Stimulated activated CD4-positive, alpha-beta T cell treated with anti-CD3 and anti-CD28 coated beads, Interleukin-4, amount 100 ng/mL, for 24 hours (primary cell): ENCODE results near the gene MTUS2.
A peak's percentile ranks its signal among the peaks of the same experiment; 100 is the strongest.

Experiments
- DNase-seq: peaks from one replicate; pipeline ENCODE4 v3.0.0-alpha.2; 2020

The MTUS2 gene

DNA sequence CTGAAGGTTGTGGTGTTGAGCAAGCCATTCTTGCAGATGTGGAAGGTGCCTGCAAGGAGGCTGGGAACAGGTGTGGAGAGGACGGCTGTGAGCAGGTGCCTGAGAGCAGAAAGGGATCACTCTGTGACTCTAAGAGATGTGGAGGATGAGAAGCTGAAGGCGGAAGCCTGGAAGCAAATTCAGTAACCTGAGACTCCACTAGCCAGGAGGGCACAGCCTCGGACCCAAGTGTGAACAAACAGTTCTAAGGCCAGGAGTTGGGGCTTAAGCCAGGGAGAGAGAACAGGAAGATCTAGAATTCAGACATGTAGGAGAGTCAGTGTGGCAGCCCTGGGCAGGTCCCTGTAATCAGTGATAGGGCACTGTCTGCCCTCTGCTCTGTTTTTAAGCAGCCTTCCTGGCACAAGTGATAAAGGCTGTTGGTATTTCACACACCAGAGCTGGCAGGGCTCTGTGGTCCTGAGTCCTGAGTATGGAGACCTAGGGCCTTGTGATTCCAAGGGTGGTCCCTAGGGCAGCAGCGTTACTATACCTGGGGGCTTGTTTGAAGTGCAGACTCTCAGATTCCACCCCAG is 644.1 kb downstream of the MTUS2 start:
- DNase-seq: no peak

DNA sequence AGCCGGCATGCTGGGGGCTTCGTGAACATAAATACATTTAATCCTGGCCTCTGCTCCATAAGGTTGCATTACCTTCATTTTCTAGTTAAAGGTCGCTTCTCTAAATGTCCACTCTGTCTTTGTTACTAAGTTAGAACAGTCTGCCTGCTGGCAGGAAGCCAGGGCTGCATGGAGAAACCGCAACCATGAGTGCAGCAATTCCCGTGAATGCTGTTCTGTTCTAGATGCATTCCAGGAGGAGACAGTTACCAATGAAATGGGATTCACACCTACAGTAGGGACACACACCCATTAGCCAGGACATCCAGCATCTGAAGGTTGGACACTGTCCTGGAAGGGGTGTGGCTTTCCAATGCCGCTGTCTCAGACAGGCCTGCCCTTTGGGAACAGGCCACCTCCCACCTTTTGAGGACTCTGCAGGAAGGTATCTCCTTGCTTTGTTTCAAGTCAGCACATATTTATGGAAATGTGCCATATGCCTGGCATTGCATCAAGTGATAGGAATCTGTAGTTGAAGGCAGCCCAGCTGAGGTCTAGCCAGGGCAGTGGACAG is 645.7 kb downstream of the MTUS2 start:
- DNase-seq: no peak

DNA sequence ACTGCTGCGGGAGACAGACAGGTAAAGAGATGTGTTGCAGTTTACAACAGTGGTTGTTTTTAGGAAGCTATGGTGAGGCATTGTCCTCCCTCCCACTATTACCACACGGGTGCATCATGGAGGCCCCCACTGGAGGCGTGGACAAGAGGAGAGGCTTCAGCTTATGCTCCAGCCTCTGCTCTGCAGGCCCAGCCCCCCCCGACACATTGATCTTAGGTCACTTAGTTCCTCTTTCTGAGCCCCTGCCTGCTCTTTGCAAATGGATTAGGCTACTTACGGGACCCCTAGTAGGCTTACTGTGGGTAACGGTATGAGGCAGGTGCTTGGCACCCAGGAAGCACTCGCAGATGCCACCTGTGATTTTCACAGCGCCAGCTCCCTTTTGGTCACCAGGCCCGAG is 651.4 kb downstream of the MTUS2 start:
- no peak for DNase-seq

DNA sequence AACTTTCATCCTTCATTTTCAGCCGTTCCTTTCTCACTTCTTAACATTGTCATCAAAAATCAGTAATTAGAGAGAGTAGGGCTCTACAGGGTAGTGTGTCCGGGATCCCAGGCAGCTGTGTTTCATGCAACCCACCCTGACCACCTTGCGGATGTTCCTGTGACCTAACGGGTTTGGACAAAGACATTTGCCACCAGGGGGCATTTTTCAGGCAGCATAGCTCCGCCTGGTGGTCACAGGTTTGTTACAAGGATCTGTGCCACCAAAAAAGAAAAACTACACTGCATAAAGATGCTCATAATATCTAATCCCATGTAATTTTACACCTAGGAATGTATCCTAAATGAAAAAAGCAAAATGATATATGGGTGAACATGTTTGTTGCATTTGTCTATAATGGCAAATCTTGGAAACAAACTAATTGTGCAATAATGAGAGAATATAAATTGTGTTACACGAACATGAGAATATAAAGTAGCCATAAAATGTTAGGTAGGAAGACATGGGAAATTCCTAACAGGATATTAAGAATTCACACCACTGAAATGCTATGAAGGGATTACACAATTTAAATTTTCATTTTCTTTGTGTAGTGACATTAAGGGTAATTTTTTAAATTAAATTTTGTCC is 652.3 kb downstream of the MTUS2 start:
- DNase-seq: peak; percentile 55

DNA sequence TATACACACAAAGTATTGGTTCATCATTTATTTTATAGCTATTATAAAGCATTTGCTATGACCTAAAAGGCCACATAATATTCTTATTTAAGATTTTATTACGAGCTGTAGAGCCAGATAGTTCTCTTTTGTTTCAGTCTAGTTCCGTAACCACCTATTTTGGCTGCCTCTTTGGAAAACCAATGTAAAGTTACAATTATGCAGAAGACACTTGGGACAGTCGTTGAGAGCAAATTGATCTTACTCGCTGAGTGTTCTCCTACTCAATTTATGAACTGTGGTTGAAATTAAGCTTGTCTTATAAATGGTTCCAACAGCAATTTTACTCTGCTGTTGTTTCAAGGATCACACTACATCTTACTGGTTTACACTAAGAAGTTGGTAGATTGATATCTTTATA is 653.0 kb downstream of the MTUS2 start:
- DNase-seq: no peak

DNA sequence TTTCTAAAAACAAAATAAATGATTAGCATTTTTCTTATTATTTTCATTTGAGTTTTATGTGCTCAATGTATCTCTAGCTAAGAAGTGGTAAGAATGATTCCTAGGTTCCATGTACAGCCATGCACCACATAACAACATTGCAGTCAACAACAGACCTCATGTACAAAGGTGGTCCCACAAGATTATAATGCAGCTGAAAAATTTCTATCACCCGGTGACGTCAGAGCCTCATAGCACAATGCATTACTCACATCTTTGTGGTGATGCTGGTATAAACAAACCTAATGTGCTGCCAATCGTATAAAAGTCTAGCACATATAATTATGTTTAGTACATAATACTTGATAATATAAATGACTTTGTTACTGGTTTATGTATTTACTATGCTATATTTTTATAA is 654.9 kb downstream of the MTUS2 start:
- DNase-seq: no peak

DNA sequence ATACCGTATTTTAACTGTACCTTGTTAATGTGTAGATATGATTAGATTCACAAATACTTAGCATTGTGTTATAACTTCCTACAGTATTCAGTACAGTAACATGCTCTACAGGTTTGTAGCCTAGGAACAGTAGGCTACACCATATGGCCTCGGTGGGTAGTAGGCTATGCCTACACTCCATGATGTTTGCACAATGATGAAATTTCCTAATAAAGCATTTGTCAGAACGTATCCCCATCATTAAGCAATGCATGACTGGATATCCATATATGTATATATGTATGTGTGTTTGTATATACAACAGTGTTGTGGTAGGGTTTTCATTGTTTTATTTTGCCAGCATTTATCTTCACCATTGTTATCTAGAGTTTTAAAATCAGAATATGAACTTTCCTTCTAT is 655.9 kb downstream of the MTUS2 start:
- DNase-seq: no peak

DNA sequence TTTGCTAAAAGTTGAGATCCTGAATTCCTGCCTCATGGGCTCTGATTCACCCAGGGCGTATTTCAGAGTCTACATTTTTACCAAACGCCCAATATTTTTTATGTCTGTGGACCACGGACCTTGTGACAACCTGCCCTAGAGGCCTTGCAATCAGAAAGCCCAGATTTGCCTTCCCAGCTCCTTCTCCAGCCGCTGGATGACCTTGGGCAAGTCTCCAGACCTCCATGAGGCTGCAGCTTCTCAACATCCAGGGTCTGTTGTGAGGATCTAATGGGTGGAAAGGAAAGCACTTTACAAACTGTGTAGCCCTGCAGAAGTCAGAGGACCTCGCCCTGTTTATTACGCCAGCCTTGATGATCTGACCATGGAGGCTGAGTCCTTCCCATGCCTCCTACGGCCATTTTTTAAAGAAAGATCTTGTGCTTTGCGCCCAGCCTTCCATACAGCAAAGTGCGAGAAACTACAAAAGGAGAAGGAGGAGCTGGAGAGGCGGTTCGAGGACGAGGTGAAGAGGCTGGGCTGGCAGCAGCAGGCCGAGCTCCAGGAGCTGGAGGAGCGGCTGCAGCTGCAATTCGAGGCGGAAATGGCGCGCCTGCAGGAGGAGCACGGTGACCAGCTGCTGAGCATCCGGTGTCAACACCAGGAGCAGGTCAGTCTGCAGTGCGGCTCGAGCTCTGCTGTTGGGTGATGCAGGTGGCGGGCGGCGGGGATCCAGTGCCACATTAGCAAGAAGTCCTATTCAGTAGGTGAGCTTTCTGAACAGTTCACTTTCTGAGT is 659.8 kb downstream of the MTUS2 start:
- no peak for DNase-seq

DNA sequence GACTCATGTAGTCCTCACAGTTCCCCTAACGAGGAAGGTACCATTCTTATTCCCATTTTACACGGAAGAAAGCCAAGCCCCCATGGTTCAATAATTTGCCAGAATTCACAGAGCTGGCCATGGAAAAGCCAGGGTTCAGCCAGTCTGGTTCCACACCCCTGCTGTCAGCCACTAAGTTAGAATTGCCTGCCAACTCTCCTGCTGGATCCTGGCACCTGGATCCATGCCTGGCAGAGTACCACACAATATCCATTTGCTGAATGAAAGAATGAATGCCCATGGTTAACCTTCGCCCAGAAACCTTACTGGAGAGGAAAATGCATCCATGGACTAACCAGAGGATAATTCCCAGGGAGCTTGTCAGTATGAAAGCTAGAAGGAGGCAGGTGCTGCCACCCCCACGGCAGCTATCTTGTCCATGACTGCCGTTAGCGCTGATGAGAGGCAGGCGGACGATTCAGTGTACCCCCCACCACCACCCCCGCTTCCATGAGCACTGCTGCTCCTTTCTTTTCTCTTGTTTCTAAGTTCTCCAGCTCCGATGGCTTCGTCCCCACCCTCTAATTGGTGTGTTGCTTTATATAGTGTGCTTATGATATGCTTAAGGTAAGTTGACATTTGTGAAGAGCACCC is 660.9 kb downstream of the MTUS2 start:
- no peak for DNase-seq

DNA sequence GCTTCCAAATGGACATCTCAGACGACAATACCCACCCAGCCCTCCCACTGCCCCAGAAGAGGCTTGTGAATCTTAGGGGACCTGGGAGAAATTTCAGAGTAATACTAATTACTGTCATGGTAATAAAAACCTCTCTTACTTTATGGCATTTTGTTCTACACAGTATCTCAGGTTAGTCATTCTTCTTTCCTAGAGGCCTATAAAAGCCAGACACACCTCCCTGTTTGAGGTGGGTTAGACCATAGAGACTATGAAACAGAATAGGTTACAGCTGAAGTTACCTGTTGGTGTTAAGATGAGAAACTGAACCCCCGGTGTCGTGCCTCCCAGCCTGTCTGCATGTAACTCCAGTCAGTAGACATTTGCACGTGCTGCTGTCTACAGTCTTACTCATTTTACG is 661.5 kb downstream of the MTUS2 start:
- DNase-seq: no peak

DNA sequence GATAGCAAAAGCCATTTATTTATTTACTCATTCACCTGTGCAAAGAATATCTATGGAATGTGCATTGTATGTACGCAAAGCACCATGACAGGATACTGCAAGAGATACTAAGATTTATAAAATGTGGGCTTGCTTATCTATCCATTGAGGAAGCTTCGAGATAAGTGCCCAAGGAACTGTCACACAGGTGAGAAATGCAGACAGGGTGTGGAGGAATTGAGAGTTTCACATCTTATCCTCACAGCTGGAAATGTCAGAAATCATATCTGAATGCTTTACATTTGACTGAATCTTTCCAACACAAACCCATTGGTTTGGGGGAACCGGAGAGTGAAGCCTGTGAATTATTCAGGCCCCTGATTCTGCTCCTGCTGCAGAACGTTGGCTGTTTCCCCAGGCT is 662.4 kb downstream of the MTUS2 start:
- DNase-seq: no peak

DNA sequence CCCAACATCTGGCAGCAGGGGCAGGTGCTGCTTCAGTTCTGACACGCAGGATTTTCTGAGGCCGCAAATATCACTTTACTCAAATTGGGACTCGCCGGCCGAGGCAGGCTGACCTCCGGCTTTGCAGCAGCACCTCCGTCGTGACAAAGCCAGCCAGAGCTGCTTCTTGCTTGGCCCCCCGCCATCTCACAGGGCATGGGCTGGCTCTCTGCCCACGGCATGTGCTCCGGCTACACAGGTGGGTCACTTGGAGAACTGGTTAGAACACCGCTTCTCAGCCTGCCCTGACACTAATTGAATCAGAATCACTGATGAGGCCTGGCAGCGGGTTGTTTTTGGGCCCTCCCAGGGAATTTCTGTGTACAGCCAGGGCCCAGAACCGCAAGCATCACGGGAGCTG is 663.1 kb downstream of the MTUS2 start:
- no peak for DNase-seq

DNA sequence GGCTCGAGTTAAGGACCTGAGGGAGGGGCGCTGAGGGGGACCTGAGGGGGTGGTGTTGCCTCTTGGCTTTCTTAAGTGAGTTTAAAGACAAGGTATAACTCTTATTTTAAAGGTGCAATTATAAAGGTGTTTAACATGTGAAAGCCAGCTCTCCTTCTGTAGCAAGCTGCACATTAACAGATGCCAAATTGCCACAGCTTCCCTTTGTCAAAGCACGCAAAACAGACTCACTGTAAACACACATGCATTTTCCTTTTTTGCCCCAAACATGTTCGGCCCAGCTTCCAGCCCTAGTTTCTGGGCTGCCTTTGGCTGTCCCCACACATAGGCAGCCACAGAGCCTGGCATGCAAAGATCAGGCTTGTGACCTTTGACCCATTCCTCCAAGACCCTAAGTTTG is 663.5 kb downstream of the MTUS2 start:
- DNase-seq: no peak

DNA sequence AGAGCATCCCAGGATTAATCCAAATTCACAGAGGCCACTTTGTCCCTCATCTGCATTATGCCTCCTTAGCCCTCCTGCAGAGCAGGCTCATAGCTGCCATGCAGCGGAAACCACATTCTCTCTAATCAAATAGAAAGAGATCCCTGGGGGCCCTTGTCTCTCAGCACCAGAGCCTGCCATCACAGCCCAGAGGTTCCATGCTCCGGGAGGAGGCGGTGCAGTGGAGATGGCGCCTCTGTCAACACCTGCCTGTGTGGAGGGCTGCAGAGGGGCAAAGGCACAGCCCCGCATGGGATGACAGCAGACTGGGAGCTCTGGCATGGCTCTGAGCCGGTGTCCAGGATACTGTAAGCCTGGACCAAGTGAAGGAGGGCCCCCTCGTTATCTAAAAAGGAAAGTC is 664.1 kb downstream of the MTUS2 start:
- no peak for DNase-seq

DNA sequence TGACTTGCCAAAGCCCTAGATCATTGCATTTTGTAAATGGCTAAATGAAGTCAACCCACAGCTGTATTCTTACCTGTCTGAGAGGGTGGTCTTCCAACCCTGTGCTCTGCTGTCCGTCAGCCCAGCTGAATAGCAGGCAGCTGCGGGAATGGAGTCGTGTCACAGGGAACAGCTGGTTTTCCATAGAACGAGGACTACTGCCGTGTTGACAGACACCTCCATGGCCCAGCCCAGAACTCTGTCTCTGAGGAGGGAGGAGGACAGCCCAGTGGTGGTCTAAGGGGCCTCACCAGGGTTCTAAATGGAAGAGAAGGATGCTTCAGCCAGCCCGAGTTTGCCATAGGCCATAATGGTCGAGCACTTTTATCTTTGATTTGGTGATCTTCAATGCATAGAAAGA is 664.7 kb downstream of the MTUS2 start:
- no peak for DNase-seq

DNA sequence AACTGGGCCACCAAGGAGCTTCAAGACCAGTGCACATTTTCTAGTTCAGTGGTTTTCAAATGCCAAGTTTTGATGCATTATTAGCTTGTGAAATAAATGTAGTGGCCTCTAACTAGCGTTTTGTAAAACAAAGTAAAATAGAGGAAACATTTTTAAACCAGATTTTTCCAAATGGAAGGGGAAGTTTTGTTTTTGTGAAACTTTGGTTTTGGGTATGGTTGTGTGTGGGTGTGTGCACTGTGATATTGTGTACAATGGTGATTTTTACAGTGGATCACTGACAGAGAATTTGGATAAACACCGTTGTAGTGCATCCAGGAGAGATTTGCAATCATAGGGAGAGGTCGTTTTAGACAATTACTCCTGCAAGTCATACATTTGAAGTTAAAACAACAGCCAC is 666.4 kb downstream of the MTUS2 start:
- DNase-seq: no peak

DNA sequence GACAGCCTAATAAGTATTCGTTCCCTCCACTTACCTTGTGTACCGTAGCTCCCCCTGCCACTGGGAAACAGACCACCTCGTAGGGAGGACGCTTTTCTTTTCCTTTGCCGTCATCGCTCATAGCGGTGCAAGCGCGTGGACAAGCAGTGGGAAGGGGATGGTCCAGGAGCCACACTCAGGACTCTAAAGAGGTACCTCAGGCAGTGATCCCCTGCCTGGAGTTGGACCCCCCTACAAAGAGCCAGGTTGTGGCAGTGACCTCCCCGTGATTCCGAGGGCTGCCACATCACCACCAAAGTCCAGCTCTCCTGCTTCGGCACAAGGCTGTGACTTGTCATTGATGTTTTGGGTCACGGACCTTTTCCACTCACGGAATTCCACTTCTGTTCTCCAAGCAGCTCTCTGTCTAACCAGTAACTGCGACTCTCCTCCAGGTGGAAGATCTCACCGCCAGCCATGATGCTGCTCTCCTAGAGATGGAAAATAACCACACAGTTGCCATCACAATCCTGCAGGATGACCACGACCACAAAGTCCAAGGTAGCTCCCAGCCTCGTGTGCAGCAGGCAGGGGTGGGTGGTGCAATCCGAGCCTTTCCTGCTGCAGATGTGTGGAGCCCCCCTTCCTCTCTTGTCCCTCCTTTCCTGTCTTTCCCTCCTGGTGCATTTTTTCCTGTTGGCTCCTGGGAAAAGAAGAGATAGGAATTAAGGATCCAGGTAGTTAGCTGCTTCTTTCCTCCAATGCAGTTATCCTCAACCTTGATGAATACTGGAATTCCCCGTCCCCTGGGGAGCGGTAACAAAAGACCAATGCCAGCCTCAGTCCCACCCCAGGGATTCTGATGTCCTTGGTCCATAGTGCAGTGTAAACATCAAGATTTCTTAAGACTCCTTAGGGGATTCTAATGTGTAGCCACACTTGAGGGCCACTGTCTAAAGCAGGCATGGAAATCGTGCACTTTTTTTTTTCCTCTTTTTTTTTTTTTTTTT is 667.6 kb downstream of the MTUS2 start:
- no peak for DNase-seq

DNA sequence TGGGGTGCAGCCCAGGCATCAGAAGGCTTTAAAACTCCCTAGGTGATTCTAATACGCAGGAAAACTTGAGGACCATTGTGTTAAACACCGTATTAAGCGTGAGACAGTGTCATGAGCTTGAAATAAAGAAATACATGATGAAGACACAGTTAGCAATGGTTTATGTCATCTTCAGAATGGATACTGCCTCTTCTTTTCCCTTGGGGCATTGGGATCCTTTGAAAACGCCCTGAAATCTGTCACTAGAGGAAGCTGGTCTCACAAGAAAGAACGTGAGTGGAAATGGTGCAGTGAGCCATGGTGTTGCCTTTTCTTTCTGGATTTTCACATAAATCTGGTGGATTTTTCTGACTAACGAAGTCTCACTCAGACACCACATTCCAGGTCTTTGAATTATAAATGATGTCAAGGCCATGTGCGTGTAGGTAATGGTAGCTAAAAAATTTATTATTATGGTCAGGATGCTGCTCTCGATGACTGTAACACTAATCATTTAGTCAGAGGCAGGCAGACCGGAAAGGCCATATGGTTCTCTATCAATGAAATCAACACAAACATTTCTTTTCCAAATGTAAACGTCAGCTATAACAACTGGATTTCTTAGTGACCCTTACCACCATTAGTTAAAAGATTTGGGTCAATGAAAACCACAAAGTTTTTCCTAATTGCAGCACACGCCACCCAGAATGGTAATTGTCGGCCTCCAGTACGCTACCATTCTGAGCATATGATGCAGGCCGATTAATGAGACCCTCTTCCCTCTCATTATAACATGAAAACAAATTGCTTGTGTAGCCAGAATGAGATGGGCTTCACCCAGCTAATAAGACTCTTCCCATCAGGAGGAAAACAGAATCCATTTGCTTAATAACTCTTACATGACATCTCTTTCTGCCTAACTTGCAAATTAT is 669.8 kb downstream of the MTUS2 start:
- no peak for DNase-seq

DNA sequence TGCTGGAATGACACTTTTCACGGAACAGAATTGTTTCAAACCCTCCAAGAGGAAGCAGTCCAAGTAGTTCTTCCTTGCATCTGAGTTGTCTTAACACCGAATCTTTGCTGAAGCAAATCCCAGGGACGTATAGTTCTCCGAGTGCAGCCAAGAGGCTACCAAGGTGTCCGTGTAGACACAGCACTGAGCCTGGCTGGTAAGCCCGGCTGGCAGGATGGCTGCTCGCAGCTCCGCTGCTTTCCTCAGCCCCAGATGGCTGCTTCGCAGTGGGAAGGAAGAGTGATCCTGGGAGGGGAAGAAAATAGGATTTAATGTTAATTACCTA is 670.4 kb downstream of the MTUS2 start:
- no peak for DNase-seq

DNA sequence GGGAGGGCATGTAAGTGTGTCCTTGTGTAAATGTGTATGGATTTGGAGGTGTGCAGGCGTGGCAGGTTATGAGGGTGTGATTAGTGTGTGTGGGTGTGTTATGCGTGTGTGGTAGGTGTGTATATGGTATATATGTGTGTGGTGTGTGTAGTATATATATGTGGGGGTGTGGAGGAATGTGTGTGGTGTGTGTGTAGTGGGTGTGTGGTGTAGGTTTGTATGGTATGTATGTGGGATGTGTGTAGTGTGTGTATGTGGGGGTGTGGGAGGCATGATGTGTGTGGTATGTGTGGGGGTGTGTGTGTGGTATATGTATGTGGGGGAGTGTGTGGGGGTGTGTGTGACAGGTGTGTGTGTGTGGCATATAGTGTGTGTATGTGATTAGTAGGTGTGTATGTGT is 671.1 kb downstream of the MTUS2 start:
- no peak for DNase-seq

DNA sequence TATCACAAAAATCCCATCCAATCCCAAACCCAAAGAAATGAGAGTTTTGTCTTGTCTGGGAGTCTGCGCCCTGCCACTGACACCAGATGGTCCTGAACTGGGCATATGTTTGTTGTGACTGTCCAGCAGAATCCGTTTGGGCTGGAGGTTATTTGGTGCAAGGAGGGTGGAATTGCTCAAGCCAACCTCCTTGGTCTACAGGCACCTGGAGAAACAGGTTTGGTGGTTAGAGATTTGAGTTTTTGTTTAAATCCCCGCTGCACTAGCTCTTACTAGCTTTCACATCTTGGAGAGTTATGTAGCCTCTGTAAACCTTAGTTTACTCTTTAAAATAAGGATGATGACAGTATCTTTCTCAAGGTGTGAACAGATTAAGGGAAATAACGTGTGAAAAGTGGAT is 673.7 kb downstream of the MTUS2 start:
- no peak for DNase-seq

DNA sequence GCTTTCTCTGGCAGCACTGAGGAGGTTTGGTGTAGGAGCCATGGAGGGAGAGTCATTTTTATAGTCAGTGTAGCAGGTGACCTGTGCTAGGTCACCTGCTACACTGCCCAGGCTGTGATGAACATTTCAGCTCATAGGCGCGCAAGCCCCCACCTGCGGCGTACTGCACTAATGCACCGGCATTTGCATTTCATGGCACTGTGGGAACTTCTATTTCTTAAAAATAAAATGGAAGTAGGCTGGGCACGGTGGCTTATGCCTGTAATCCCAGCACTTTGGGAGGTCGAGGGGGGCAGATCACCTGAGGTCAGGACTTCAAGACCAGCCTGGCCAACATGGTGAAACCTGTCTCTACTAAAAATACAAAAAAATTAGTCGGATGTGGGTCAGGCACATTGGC is 674.4 kb downstream of the MTUS2 start:
- DNase-seq: no peak
